Panc1 (cell line): ENCODE results near the gene PIAS1. TPM values are rescaled to one million over a fixed set of nuclear protein-coding genes. Genes with fewer than 3 reads are reported as not detected.
A peak's percentile ranks its signal among the peaks of the same experiment; 100 is the strongest.

Experiments used
- ATAC-seq: fragments of 200-7000 bp; cut with Tn5 transposase; 2 replicates; pipeline ENCODE4 v1.9.1; 2020; ENCODE audit warnings: mild to moderate bottlenecking, moderate library complexity
- BruUV-seq: library from RNA; stranded (reverse); fragments of 400-500 nt; replicated peaks from 2 replicates; lab custom pipeline; 2021; lab: Mats Ljungman, UMichigan
- CTCF ChIA-PET: fragments of 300-600 bp; sonication (Branson Sonifier 250); formaldehyde crosslinking; loops from one replicate; lab custom pipeline; 2022; ENCODE audit warnings: antibody characterized with exemption; lab: Charles Lee
- POLR2A ChIA-PET: fragments of 300-600 bp; sonication (Branson Sonifier 250); formaldehyde crosslinking; loops from one replicate; lab custom pipeline; 2022; ENCODE audit warnings: antibody characterized with exemption; lab: Charles Lee
- DNase-seq: peaks from one replicate; pipeline ENCODE4 v3.0.0-alpha.2; 2010; ENCODE audit warnings: low read depth, low spot score
- H3K27ac ChIP-seq: 2 replicates; pipeline ENCODE4 v1.5.1; 2011; ENCODE audit warnings: mild to moderate bottlenecking, low read length, inconsistent platforms
- H3K27me3 ChIP-seq: fragments of 200-500 bp; sonication (Bioruptor generic); 2 replicates; pipeline ENCODE4 v1.6.0; 2014; ENCODE audit warnings: low read length, inconsistent platforms; ENCODE audit not compliant: control insufficient read depth, insufficient read depth
- H3K36me3 ChIP-seq: fragments of 200-500 bp; sonication (Bioruptor generic); 2 replicates; pipeline ENCODE4 v1.5.1; 2014; ENCODE audit warnings: inconsistent platforms, mild to moderate bottlenecking, low read length, moderate library complexity; ENCODE audit not compliant: control insufficient read depth, insufficient read depth
- H3K4me1 ChIP-seq: 2 replicates; pipeline ENCODE4 v1.5.1; 2011; ENCODE audit warnings: inconsistent platforms, mild to moderate bottlenecking, low read length, moderate library complexity; ENCODE audit not compliant: control insufficient read depth, insufficient read depth
- H3K4me3 ChIP-seq, 2 experiments: 2 replicates each; pipeline ENCODE4 v1.5.1; 2011 to 2012; ENCODE audit warnings: low read depth in 2 of 2, low read length in 2 of 2, mild to moderate bottlenecking in 2 of 2, inconsistent platforms in 1 of 2, moderate library complexity in 1 of 2
- H3K9me3 ChIP-seq: fragments of 200-500 bp; sonication (Bioruptor generic); 2 replicates; pipeline ENCODE4 v1.5.1; 2014; ENCODE audit warnings: low read depth, mild to moderate bottlenecking, inconsistent platforms, low read length, moderate library complexity; ENCODE audit not compliant: control insufficient read depth, insufficient read depth
- CTCF ChIP-seq: fragments of 450-650 bp; IDR thresholded peaks from 2 replicates; pipeline ENCODE4 v1.5.1; 2017; ENCODE audit warnings: mild to moderate bottlenecking
- POLR2AphosphoS5 ChIP-seq: IDR thresholded peaks from 2 replicates; pipeline ENCODE4 v1.6.1; 2012; ENCODE audit warnings: mild to moderate bottlenecking, low read depth, low read length, moderate library complexity
- REST ChIP-seq, 2 experiments: IDR thresholded peaks; 2 replicates each; pipeline ENCODE4 v1.6.1; 2011 to 2012; ENCODE audit warnings: low read depth in 2 of 2, control low read depth in 1 of 2, low read length in 1 of 2, mild to moderate bottlenecking in 1 of 2, moderate library complexity in 1 of 2; ENCODE audit not compliant: insufficient read depth in 1 of 2
- SIN3A ChIP-seq: IDR thresholded peaks from 2 replicates; pipeline ENCODE4 v1.6.1; 2012; ENCODE audit warnings: low read depth, mild to moderate bottlenecking, low read length, moderate library complexity, borderline replicate concordance; ENCODE audit not compliant: insufficient read depth
- TCF7L2 ChIP-seq: IDR thresholded peaks from 2 replicates; pipeline ENCODE4 v1.6.1; 2011; ENCODE audit warnings: mild to moderate bottlenecking, low read depth, low read length, inconsistent platforms
- in situ Hi-C: cut with HindIII; loops from 2 replicates; pipeline ENCODE4 v1.10.0; 2016; ENCODE audit warnings: low sequenced_read_pairs, low pct_unique_long_range_greater_than_20kb
- intact Hi-C: fragments of 100-400 bp; cut with micrococcal nuclease; formaldehyde crosslinking; loops from one replicate; pipeline ENCODE4 v1.10.0; 2022; ENCODE audit not compliant: unreplicated experiment
- total RNA-seq: library from RNA; stranded (reverse); gene quantifications from one replicate; pipeline ENCODE4 v1.2.1, GENCODE V29; 2021; ENCODE audit not compliant: unreplicated experiment

The PIAS1 gene
- total RNA-seq, 1 experiment from 2014 or later: 44.5 TPM

GRCh38 chr15:68154923-68155559 is 100.9 kb downstream of the PIAS1 start:
- no peaks in the 10 kb centered on the region for H3K9me3 ChIP-seq
- BruUV-seq: TSS peak; percentile 11
- DNase-seq (peak; percentile 30), ATAC-seq (peak; percentile 80)
- H3K4me1 ChIP-seq: peaks cover 7% of the 10 kb centered on the region
- intact Hi-C loops (loop anchor here (2.0 to 10.0 kb wide), 2 partner anchors 100 to 292 kb away; partner anchors contain the start of gene PIAS1), in situ Hi-C loops (no loop called here)
- ChIA-PET CTCF (interaction anchor here (0.5 to 1.2 kb wide), 4 partner anchors 25 to 297 kb away, joined by 3 to 10 read pairs (median 6); no protein-coding TSS in a partner anchor), POLR2A (interaction anchor here (0.5 kb wide), 1 partner anchor 294 kb away, joined by 3 read pairs; no protein-coding TSS in a partner anchor)
- no peak overlapping the region for H3K4me3 ChIP-seq
- peaks cover 11% of the 10 kb centered on the region for H3K36me3 ChIP-seq
- H3K27ac ChIP-seq: peak overlapping the region; percentile 73
- no peak for TF ChIP-seq REST (IDR thresholded peaks at IDR 0.05; ENCODE audit: insufficient read depth in 1 of 2, low read depth in 2 of 2, low read length in 1 of 2)
- peak; percentile 79; the same call in 1 of the 2 replicates for TF ChIP-seq CTCF
- no peaks in the 10 kb centered on the region for H3K27me3 ChIP-seq

- in situ Hi-C loops: no loop called here
- DNase-seq (no peak), ATAC-seq (no peak)
- intact Hi-C loops: loop anchor here (10.0 kb wide), 1 partner anchor 102 kb away; the partner anchor contains the start of gene PIAS1
- TF ChIP-seq POLR2AphosphoS5 (no peak), SIN3A (no peak), TCF7L2 (no peak), CTCF (no peak), REST (IDR thresholded peaks at IDR 0.05; ENCODE audit: insufficient read depth in 1 of 2, low read depth in 2 of 2, low read length in 1 of 2) (no peak)
- Histone ChIP-seq H3K27me3 (no peaks in the 10 kb centered on the region), H3K36me3 (peaks cover 11% of the 10 kb centered on the region), H3K4me3 (no peak overlapping the region), H3K9me3 (no peaks in the 10 kb centered on the region), H3K4me1 (peaks cover 7% of the 10 kb centered on the region), H3K27ac (no peak overlapping the region)
- no TSS peak for BruUV-seq
- POLR2A ChIA-PET: no interaction called here
- CTCF ChIA-PET: no interaction called here
These were observed 103.0 kb downstream of the PIAS1 start for GRCh38 chr15:68157074-68157473.
